GM10266 (cell line): Measurements from ENCODE around the gene ZNF569.
"Not testable (repeated sequence)": the region's sequence is repeated elsewhere in the genome, so short reads cannot be mapped to it uniquely, and the experiment has no call there.

ENCODE experiments used
- DNase-seq: peaks from one replicate; pipeline ENCODE4 v3.0.0; 2012; ENCODE audit errors: extremely low spot score
- TF ChIP-seq, protein P1 (sequence below): IDR thresholded peaks from 2 replicates; pipeline ENCODE4 v1.5.1; 2012; ENCODE audit warnings: mild to moderate bottlenecking, low read depth; ENCODE audit not compliant: control insufficient read depth, insufficient read depth; ENCODE audit errors: missing control alignments

Gene ZNF569

DNA sequence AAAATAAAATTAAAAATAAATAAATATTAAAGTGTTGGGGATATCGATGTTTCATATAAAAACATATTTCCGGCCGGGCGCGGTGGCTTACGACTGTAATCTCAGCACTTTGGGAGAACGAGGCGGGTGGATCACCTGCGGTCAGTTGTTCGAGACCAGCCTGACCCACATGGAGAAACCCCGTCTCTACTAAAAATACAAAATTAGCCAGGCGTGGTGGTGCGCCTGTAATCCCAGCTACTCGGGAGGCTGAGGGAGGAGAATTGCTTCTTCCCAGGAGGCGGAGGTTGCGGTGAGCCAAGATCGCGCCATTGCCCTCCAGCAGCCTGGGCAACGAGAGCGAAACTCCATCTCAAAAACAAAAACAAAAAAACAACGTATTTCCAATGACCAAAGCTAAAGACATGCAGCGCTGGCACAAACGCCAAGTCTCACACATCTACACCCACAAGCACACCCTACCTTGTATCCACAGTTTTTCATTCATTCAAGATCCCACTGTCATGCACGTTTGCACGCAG, 907 bp downstream of the ZNF569 start:
- DNase-seq, result no peak
- TF ChIP-seq, protein P1, sequence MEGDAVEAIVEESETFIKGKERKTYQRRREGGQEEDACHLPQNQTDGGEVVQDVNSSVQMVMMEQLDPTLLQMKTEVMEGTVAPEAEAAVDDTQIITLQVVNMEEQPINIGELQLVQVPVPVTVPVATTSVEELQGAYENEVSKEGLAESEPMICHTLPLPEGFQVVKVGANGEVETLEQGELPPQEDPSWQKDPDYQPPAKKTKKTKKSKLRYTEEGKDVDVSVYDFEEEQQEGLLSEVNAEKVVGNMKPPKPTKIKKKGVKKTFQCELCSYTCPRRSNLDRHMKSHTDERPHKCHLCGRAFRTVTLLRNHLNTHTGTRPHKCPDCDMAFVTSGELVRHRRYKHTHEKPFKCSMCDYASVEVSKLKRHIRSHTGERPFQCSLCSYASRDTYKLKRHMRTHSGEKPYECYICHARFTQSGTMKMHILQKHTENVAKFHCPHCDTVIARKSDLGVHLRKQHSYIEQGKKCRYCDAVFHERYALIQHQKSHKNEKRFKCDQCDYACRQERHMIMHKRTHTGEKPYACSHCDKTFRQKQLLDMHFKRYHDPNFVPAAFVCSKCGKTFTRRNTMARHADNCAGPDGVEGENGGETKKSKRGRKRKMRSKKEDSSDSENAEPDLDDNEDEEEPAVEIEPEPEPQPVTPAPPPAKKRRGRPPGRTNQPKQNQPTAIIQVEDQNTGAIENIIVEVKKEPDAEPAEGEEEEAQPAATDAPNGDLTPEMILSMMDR, result no peak

DNA sequence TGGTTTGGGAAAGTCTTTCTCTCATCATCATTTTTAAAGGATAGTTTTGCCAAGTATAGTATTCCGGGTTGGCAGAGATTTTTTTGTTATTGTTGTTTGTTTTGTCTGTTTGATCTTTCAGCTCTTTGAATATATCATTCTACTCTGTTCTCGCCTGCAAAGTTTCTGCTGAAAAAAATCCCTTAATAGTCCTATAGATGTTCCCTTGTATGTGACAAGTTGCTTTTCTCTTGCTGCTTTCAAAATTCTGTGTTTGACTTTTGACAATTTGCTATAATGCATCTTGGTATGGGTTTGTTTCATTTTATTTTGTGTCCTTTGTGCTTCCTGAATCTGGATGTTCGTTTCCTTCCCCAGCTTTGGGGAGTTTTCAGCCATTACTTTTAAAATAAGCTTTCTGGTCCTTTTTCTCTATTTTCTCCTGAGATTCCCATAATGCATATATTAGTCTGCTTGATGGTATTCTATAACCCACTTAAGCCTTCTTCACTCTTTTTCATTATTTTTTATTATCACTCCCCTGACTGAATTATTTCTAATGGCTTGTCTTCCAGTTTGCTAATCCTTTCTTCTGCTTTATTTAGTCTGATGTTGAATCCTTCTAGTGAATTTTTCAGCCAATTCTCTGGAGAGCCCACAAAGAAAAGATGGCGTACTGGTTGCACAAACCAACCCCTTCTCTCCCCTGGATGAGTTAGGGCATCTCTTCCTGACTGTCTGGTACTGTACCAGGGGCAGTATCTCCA, 14.6 kb downstream of the ZNF569 start:
- DNase-seq, result no peak
- TF ChIP-seq, protein P1, result no peak

DNA sequence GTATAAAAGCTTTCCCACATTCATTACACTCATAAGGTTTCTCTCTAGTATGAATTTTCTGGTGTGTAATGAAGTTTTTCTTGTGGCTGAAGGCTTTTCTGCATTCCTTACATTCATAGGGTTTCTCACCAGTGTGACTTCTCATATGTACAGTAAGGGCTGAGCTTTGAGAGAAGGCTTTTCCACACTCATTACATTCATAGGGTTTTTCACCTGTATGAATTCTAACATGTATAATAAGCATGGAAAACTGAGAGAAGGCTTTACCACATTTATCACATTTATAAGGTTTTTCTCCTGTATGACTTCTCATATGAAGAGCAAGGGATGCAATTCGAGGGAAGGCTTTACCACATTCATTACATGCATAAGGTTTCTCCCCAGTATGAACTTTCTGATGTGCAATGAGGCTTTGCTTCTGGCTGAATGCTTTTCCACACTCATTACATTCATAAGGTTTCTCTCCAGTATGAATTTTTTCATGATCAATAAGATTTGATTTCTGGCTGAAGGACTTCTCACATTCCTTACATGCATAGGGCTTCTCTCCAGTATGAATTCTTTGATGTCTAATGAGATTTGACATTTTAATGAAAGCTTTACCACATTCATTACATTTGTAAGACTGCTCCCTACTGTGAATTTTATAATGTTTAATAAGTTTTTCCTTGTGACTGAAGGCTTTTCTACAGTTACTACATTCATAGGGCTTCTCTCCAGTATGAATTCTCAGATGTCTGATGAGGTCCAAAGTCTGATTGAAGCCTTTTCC, 53.7 kb downstream of the ZNF569 start:
- TF ChIP-seq, protein P1, result no peak
- DNase-seq, result no peak

DNA sequence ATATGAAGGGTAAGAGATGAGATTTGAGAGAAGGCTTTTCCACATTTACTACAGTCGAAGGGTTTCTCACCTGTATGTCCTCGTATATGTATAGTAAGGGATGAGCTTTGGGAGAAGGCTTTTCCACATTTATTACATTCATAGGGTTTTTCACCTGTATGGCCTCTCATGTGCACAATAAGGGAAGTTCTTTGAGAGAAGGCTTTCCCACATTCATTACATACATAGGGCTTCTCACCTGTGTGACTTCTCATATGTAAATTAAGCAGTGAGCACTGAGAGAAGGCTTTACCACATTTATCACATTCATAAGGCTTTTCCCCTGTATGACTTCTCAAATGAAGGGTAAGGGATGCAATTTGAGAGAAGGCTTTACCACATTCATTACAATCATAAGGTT, 54.5 kb downstream of the ZNF569 start:
- DNase-seq, result no peak
- TF ChIP-seq, protein P1, result no peak

DNA sequence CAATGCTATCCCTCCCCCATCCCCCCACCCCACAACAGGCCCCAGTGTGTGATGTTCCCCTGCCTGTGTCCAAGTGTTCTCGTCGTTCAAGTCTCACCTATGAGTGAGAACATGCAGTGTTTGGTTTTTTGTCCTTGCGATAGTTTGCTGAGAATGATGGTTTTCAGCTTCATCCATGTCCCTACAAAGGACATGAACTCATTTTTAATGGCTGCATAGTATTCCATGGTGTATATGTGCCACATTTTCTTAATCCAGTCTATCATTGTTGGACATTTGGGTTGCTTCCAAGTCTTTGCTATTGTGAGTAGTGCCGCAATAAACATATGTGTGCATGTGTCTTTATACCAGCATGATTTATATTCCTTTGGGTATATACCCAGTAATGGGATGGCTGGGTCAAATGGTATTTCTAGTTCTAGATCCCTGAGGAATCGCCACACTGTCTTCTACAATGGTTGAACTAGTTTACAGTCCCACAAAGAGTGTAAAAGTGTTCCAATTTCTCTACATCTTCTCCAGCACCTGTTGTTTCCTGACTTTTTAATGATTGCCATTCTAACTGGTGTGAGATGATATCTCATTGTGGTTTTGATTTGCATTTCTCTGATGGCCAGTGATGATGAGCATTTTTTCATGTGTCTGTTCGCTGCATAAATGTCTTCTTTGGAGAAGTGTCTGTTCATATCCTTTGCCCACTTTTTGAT, 61.0 kb downstream of the ZNF569 start:
- DNase-seq, result not testable (repeated sequence)

DNA sequence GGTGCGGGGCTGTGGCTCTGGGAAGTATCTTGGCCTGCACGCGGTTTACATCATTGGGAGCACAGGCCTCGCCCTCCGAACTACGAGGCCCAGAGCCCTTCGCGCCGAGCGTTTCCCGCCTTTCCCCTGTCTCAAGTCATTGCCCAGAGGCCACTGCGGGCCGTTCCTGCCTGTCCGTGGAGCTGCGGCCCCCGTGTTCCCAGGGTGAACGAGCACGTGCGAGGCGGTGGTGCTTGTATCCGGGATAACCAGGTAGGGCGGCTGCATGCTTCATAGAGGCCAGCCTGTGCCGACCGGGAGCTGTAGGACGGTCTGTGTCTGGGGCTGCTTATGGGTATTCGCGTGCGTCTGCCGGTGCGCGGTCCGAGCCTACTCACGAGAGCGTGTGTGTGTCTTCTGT, 63.8 kb downstream of the ZNF569 start:
- no peak for DNase-seq
- TF ChIP-seq, protein P1, result no peak

DNA sequence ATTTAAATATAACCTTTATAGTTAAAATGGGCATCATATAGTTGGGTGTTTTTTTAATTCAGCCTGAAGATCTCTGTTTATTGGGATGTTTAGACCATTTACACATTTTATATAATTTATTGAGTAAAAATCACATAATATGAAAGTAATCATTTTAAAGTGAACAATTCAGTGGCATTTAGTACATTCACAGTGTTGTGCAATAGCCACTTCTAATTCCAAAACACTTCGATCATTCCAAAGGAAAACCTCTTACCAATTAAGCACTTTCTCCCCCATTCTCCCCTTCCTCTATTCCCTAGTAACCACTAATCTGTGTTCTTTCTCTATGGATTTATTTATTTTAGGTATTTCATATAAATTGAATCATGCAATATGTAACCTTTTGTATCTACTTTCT, 66.2 kb downstream of the ZNF569 start:
- DNase-seq, result no peak
- TF ChIP-seq, protein P1, result no peak

DNA sequence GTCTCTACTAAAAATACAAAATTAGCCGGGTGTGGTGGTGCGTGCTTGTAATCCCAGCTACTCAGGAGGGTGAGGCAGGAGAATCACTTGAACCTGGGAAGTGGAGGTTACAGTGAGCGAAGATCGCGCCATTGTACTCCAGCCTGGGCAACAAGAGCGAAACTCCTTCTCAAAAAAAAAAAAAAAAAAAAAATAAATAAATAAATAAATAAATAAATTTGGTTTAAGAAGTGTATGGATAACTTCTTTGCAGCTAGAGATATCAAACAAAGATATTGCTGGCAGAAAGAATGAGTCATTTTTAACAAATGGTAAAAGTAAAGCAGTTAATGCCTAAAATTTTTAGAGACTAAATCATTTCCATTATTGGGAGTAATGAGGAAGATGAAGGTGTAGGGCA, 75.8 kb downstream of the ZNF569 start:
- not testable (repeated sequence) for DNase-seq
